ENCODE results near the gene PCBP3. TPM values are rescaled to one million over a fixed set of nuclear protein-coding genes. Genes with fewer than 3 reads are reported as not detected.

The PCBP3 gene
- total and polyA plus RNA-seq, 2 of the 13 experiments (the other 11 are each of a cell fraction or from before 2014, with no cell fraction given), result not detected

GRCh38 chr21:45750936-45751335, 107.4 kb downstream of the PCBP3 start:
- TF ChIP-seq HOXD1 (CRISPR knock-in tag; IDR thresholded peaks at IDR 0.05), result no peak
- in situ Hi-C loops (cut with HindIII; ENCODE audit: extremely low pct_ligation_motif_present, low pct_unique_long_range_greater_than_20kb), result no loop called here
- BruUV-seq (replicated peaks), result no TSS peak
- H3K79me2 ChIP-seq (ENCODE audit: insufficient read depth, low read length), result no peaks in the 10 kb centered on the region
- ChIA-PET CTCF (ENCODE audit: low intra/inter-chr PET ratio, low total read pairs) (no interaction called here), POLR2A (no interaction called here)
- 10% methylated on average over 5 of the region's 5 CpGs for WGBS (ENCODE audit: low lambda C conversion rate)
- intact Hi-C loops (cut with micrococcal nuclease; ENCODE audit: unreplicated experiment), result no loop called here
- no peak overlapping the region for H3K4me3 ChIP-seq (replicated peaks in 1 of 3; ENCODE audit: insufficient read depth in 1 of 3, low read depth in 2 of 3, low read length in 3 of 3)
- H3K9me3 ChIP-seq (ENCODE audit: low read length), result no peaks in the 10 kb centered on the region
- H3K9ac ChIP-seq (ENCODE audit: insufficient read depth, low read depth, low read length), result no peak overlapping the region
- FAIRE-seq (no peak), DNase-seq (ENCODE audit: low spot score) (no peak), ATAC-seq (no peak)
- H3K27ac ChIP-seq (ENCODE audit: extremely low read length, insufficient read depth, low read length), result no peak overlapping the region
- H3K27me3 ChIP-seq (ENCODE audit: control insufficient read depth in 1 of 2, insufficient read depth in 2 of 2, low read length in 2 of 2), result no peaks in the 10 kb centered on the region
- no peaks in the 10 kb centered on the region for H3K36me3 ChIP-seq (replicated peaks in 1 of 2; ENCODE audit: control insufficient read depth in 1 of 2, insufficient read depth in 2 of 2, low read length in 2 of 2)
- H3K4me2 ChIP-seq (ENCODE audit: low read depth, low read length), result no peak overlapping the region
- no peaks in the 10 kb centered on the region for H4K20me1 ChIP-seq (ENCODE audit: insufficient read depth, low read length)
- H3K4me1 ChIP-seq (ENCODE audit: insufficient read depth, low read length), result peaks cover 10% of the 10 kb centered on the region
- H2AFZ ChIP-seq (ENCODE audit: low read length), result no peak overlapping the region

- H3K36me3 ChIP-seq (replicated peaks in 1 of 2; ENCODE audit: control insufficient read depth in 1 of 2, insufficient read depth in 2 of 2, low read length in 2 of 2), result no peaks in the 10 kb centered on the region
- POLR2A ChIA-PET, result no interaction called here
- no peak for DNase-seq (ENCODE audit: low spot score)
- no peaks in the 10 kb centered on the region for H3K79me2 ChIP-seq (ENCODE audit: insufficient read depth, low read length)
- no peaks in the 10 kb centered on the region for H3K9me3 ChIP-seq (ENCODE audit: low read length)
- WGBS (ENCODE audit: low lambda C conversion rate), result 4% methylated on average over 1 of the region's 1 CpG
- no peak overlapping the region for H2AFZ ChIP-seq (ENCODE audit: low read length)
- no peaks in the 10 kb centered on the region for H4K20me1 ChIP-seq (ENCODE audit: insufficient read depth, low read length)
- CTCF ChIA-PET (ENCODE audit: low intra/inter-chr PET ratio, low total read pairs), result no interaction called here
- no peak overlapping the region for H3K9ac ChIP-seq (ENCODE audit: insufficient read depth, low read depth, low read length)
- no peak overlapping the region for H3K27ac ChIP-seq (ENCODE audit: extremely low read length, insufficient read depth, low read length)
- in situ Hi-C loops (cut with HindIII; ENCODE audit: extremely low pct_ligation_motif_present, low pct_unique_long_range_greater_than_20kb) (no loop called here), intact Hi-C loops (cut with micrococcal nuclease; ENCODE audit: unreplicated experiment) (no loop called here)
- no peak overlapping the region for H3K4me3 ChIP-seq (replicated peaks in 1 of 3; ENCODE audit: insufficient read depth in 1 of 3, low read depth in 2 of 3, low read length in 3 of 3)
- H3K27me3 ChIP-seq (ENCODE audit: control insufficient read depth in 1 of 2, insufficient read depth in 2 of 2, low read length in 2 of 2), result no peaks in the 10 kb centered on the region
- no peak for FAIRE-seq
- no peak for ATAC-seq
- no peak overlapping the region for H3K4me2 ChIP-seq (ENCODE audit: low read depth, low read length)
- peaks cover 18% of the 10 kb centered on the region for H3K4me1 ChIP-seq (ENCODE audit: insufficient read depth, low read length)
- BruUV-seq (replicated peaks), result no TSS peak
- no peak for TF ChIP-seq ZNF160 (CRISPR knock-in tag; IDR thresholded peaks at IDR 0.05)
- TF ChIP-seq ATF7-NPFF (CRISPR knock-in tag; IDR thresholded peaks at IDR 0.05; ENCODE audit: low read depth), result no peak
- TF ChIP-seq ISX (CRISPR knock-in tag; conservative IDR thresholded peaks at IDR 0.05), result no peak
- TF ChIP-seq MED1 (CRISPR knock-in tag; IDR thresholded peaks at IDR 0.05), result no peak
- TF ChIP-seq PLSCR1 (CRISPR knock-in tag; IDR thresholded peaks at IDR 0.05; ENCODE audit: borderline replicate concordance), result no peak
- no peak for TF ChIP-seq ZBTB7A (CRISPR knock-in tag; IDR thresholded peaks at IDR 0.05)
- TF ChIP-seq TMF1 (CRISPR knock-in tag; IDR thresholded peaks at IDR 0.05; ENCODE audit: low read depth), result no peak
- TF ChIP-seq MAZ (IDR thresholded peaks at IDR 0.05; ENCODE audit: borderline replicate concordance, low read depth, low read length), result no peak
- no peak for TF ChIP-seq MAZ (CRISPR knock-in tag; IDR thresholded peaks at IDR 0.05; ENCODE audit: low read depth)
- no peak for TF ChIP-seq CHD2 (IDR thresholded peaks at IDR 0.05; ENCODE audit: low read depth, low read length)
- TF ChIP-seq ZFY (CRISPR knock-in tag; IDR thresholded peaks at IDR 0.05), result no peak
- no peak for TF ChIP-seq EZH2 (conservative IDR thresholded peaks at IDR 0.05; ENCODE audit: low read depth, low read length)
- TF ChIP-seq ZBTB37 (CRISPR knock-in tag; IDR thresholded peaks at IDR 0.05), result no peak
- TF ChIP-seq ZNF800 (CRISPR knock-in tag; IDR thresholded peaks at IDR 0.05), result no peak
- no peak for TF ChIP-seq ZNF383 (CRISPR knock-in tag; IDR thresholded peaks at IDR 0.05; ENCODE audit: borderline replicate concordance)
- no peak for TF ChIP-seq SP2 (CRISPR knock-in tag; IDR thresholded peaks at IDR 0.05)
These were observed 109.9 kb downstream of the PCBP3 start for GRCh38 chr21:45753445-45753844.

Data from HepG2 (cell line).